Common myeloid progenitor, CD34-positive (primary cell): ENCODE results near the gene FTL.

Source experiments
- CTCF ChIA-PET: fragments of 350-600 bp; sonication (Branson Sonifier 250); formaldehyde crosslinking; loops from one replicate; lab custom pipeline; 2021; ENCODE audit warnings: antibody characterized with exemption; lab: Charles Lee
- POLR2A ChIA-PET: fragments of 350-600 bp; sonication (Branson Sonifier 250); formaldehyde crosslinking; loops from one replicate; lab custom pipeline; 2021; ENCODE audit warnings: antibody characterized with exemption; lab: Charles Lee
- DNase-seq, 3 donors: peaks; one replicate each; pipeline versions ENCODE4 v3.0.0 to v3.0.0-alpha.2; 2013
- H3K27ac ChIP-seq, 2 experiments: 1 replicate in 1 of 2; 2 replicates in 1 of 2; pipeline ENCODE4 v1.7.0; 2013; ENCODE audit warnings: inconsistent platforms in 2 of 2, low read length in 2 of 2, mild to moderate bottlenecking in 2 of 2, low read depth in 1 of 2, moderate library complexity in 1 of 2; ENCODE audit not compliant: severe bottlenecking in 2 of 2, insufficient read depth in 1 of 2, poor library complexity in 1 of 2
- H3K27me3 ChIP-seq, 5 experiments: replicated peaks in 2 of 5; 1 replicate in 3 of 5; 2 replicates in 2 of 5; pipeline versions ENCODE4 v1.6.1 to v1.7.0; 2013; ENCODE audit warnings: low read length in 4 of 5, mild to moderate bottlenecking in 2 of 5, moderate library complexity in 2 of 5, inconsistent platforms in 1 of 5; ENCODE audit not compliant: insufficient read depth in 5 of 5, control insufficient read depth in 4 of 5
- H3K36me3 ChIP-seq, 4 experiments: 1 replicate in 2 of 4; 2 replicates in 2 of 4; pipeline versions ENCODE4 v1.6.1 to v1.7.0; 2013; ENCODE audit warnings: low read length in 3 of 4, control low read depth in 1 of 4, mild to moderate bottlenecking in 1 of 4; ENCODE audit not compliant: control insufficient read depth in 4 of 4, insufficient read depth in 4 of 4
- H3K4me1 ChIP-seq, 4 experiments: 1 replicate in 3 of 4; 2 replicates in 1 of 4; pipeline versions ENCODE4 v1.6.1 to v1.7.1; 2013; ENCODE audit warnings: low read length in 3 of 4, mild to moderate bottlenecking in 3 of 4, control low read depth in 1 of 4, inconsistent platforms in 1 of 4, moderate library complexity in 1 of 4; ENCODE audit not compliant: control insufficient read depth in 4 of 4, insufficient read depth in 4 of 4; ENCODE audit errors: control extremely low read depth in 1 of 4
- H3K4me3 ChIP-seq, 7 experiments: 1 replicate in 4 of 7; 2 replicates in 3 of 7; pipeline versions ENCODE4 v1.5.1 to v1.7.0; 2013; ENCODE audit warnings: mild to moderate bottlenecking in 7 of 7, low read length in 6 of 7, moderate library complexity in 6 of 7, inconsistent platforms in 2 of 7, low read depth in 2 of 7, control low read depth in 1 of 7; ENCODE audit not compliant: insufficient read depth in 4 of 7, control insufficient read depth in 1 of 7; ENCODE audit errors: extremely low read depth in 1 of 7
- H3K9me3 ChIP-seq, 5 experiments: 1 replicate in 4 of 5; 2 replicates in 1 of 5; pipeline versions ENCODE4 v1.6.1 to v1.7.1; 2013; ENCODE audit warnings: low read length in 4 of 5, mild to moderate bottlenecking in 2 of 5, inconsistent platforms in 1 of 5, low read depth in 1 of 5, moderate library complexity in 1 of 5; ENCODE audit not compliant: control insufficient read depth in 4 of 5, insufficient read depth in 2 of 5; ENCODE audit errors: control extremely low read depth in 1 of 5
- WGBS: methylation state at CpG from one replicate; pipeline ENCODE4 v1.1.5; 2013; ENCODE audit not compliant: insufficient coverage; 5-methylcytosine and 5-hydroxymethylcytosine counted together

FTL gene

GRCh38 chr19:49014870-49015255 is 49.8 kb downstream of the FTL start:
- POLR2A ChIA-PET = no interaction called here

GRCh38 chr19:49016067-49016839 is 51.1 kb downstream of the FTL start:
- CTCF ChIA-PET = no interaction called here
- H3K36me3 ChIP-seq = peaks cover 4 to 47% (median 36%) of the 10 kb centered on the region in 4 experiments
- H3K27ac ChIP-seq = no peak overlapping the region
- DNase-seq = no peak
- POLR2A ChIA-PET = no interaction called here
- H3K9me3 ChIP-seq = no peaks in the 10 kb centered on the region
- peaks cover 0 to 35% (median 7%) of the 10 kb centered on the region in 5 experiments for H3K27me3 ChIP-seq
- no peak overlapping the region for H3K4me3 ChIP-seq
- peaks cover 0 to 24% (median 22%) of the 10 kb centered on the region in 4 experiments for H3K4me1 ChIP-seq
- 99% methylated on average over 18 of the region's 29 CpGs for WGBS

More at GRCh38 chr19:49014870-49015255, 49.8 kb downstream of the FTL start:
- H3K4me3 ChIP-seq = no peak overlapping the region
- H3K4me1 ChIP-seq = peaks cover 0 to 24% (median 22%) of the 10 kb centered on the region in 4 experiments
- no peak for DNase-seq
- no peak overlapping the region for H3K27ac ChIP-seq
- peaks cover 0 to 21% (median 4%) of the 10 kb centered on the region in 5 experiments for H3K27me3 ChIP-seq
- CTCF ChIA-PET = interaction anchor here (1.8 kb wide), 1 partner anchor 15 kb away, joined by 7 read pairs; no protein-coding TSS in a partner anchor
- H3K9me3 ChIP-seq = no peaks in the 10 kb centered on the region
- peaks cover 4 to 61% (median 47%) of the 10 kb centered on the region in 4 experiments for H3K36me3 ChIP-seq
- WGBS = 96% methylated on average over 18 of the region's 18 CpGs
